HG03520 (cell line): ENCODE results near the gene PTPN5.

ENCODE experiments used
- ATAC-seq: cut with Tn5 transposase; IDR thresholded peaks from one replicate; pipeline ENCODE4 v1.9.1; 2021; ENCODE audit warnings: mild to moderate bottlenecking, moderate library complexity; ENCODE audit not compliant: unreplicated experiment

PTPN5 gene

GRCh38 chr11:18743365-18743764, 48.2 kb downstream of the PTPN5 start:
- no peak for ATAC-seq

GRCh38 chr11:18741783-18742182, 49.8 kb downstream of the PTPN5 start:
- no peak for ATAC-seq

- no peak for ATAC-seq
These were observed 51.9 kb downstream of the PTPN5 start for GRCh38 chr11:18739685-18740084.

- ATAC-seq = no peak
These were observed 54.0 kb downstream of the PTPN5 start for GRCh38 chr11:18737642-18738041.

GRCh38 chr11:18736590-18737148, 54.9 kb downstream of the PTPN5 start:
- no peak for ATAC-seq

GRCh38 chr11:18733202-18733601, 58.4 kb downstream of the PTPN5 start:
- no peak for ATAC-seq

- ATAC-seq = no peak
These were observed 59.4 kb downstream of the PTPN5 start for GRCh38 chr11:18731949-18732821.

GRCh38 chr11:18731441-18731840, 60.2 kb downstream of the PTPN5 start:
- ATAC-seq = no peak

- ATAC-seq = no peak
These were observed 61.6 kb downstream of the PTPN5 start for GRCh38 chr11:18730020-18730419.

GRCh38 chr11:18729426-18729825, 62.2 kb downstream of the PTPN5 start:
- no peak for ATAC-seq

- ATAC-seq = no peak
These were observed 62.9 kb downstream of the PTPN5 start for GRCh38 chr11:18728658-18729057.

GRCh38 chr11:18727479-18728236, 63.9 kb downstream of the PTPN5 start:
- peak; percentile 51 for ATAC-seq

GRCh38 chr11:18726040-18726439, 65.6 kb downstream of the PTPN5 start, which contains the start of gene IGSF22:
TSS of gene IGSF22 (minus strand) at chr11:18726188. CDS start at chr11:18724236, 1,952 bp downstream.
- ATAC-seq = no peak

- no peak for ATAC-seq
These were observed 67.6 kb downstream of the PTPN5 start for GRCh38 chr11:18723991-18724390.

- no peak for ATAC-seq
These were observed 69.3 kb downstream of the PTPN5 start for GRCh38 chr11:18722293-18722637.

- ATAC-seq = peak; percentile 71
These were observed 69.9 kb downstream of the PTPN5 start for GRCh38 chr11:18721561-18722292.

- peak; percentile 59 for ATAC-seq
These were observed 70.6 kb downstream of the PTPN5 start for GRCh38 chr11:18720808-18721560.

- ATAC-seq = no peak
These were observed 71.3 kb downstream of the PTPN5 start for GRCh38 chr11:18720091-18720807.

- no peak for ATAC-seq
These were observed 76.1 kb downstream of the PTPN5 start for GRCh38 chr11:18715476-18715875.

- no peak for ATAC-seq
These were observed 77.2 kb downstream of the PTPN5 start for GRCh38 chr11:18714443-18714780.
